Measurements from ENCODE around the gene STUM. TPM values are rescaled to one million over a fixed set of nuclear protein-coding genes. Genes with fewer than 3 reads are reported as not detected.

The STUM gene
- total RNA-seq, 3 donors from 2014 or later: 1.1 to 7.2 (median 2.2) TPM

- no peaks in the 10 kb centered on the region for H3K27me3 ChIP-seq
- intact Hi-C loops (cut with DNase I; ENCODE audit: low total_unique reads): no loop called here
- H3K36me3 ChIP-seq: no peaks in the 10 kb centered on the region
- TF ChIP-seq CTCF (IDR thresholded peaks at IDR 0.05) (no peak), POLR2AphosphoS5 (IDR thresholded peaks at IDR 0.05) (no peak)
- no peak for DNase-seq (ENCODE audit: low spot score in 2 of 2)
- H3K4me1 ChIP-seq: peaks cover 3 to 19% of the 10 kb centered on the region in 2 donors
- H3K9me3 ChIP-seq: no peaks in the 10 kb centered on the region
- H3K4me3 ChIP-seq: no peak overlapping the region
- H3K27ac ChIP-seq: no peak overlapping the region
Measured at GRCh38 chr1:226651041-226651731, 102.6 kb downstream of the STUM start.

GRCh38 chr1:226651732-226652105 lies 103.2 kb downstream of the STUM start:
- Histone ChIP-seq H3K36me3 (no peaks in the 10 kb centered on the region), H3K4me1 (peaks cover 3 to 24% of the 10 kb centered on the region in 2 donors), H3K27ac (no peak overlapping the region), H3K9me3 (no peaks in the 10 kb centered on the region), H3K4me3 (no peak overlapping the region), H3K27me3 (no peaks in the 10 kb centered on the region)
- DNase-seq (ENCODE audit: low spot score in 2 of 2): no peak
- intact Hi-C loops (cut with DNase I; ENCODE audit: low total_unique reads): no loop called here
- TF ChIP-seq CTCF (IDR thresholded peaks at IDR 0.05): no peak
- TF ChIP-seq POLR2AphosphoS5 (IDR thresholded peaks at IDR 0.05): no peak
- TF ChIP-seq POLR2A (IDR thresholded peaks at IDR 0.05): no peak

- Histone ChIP-seq H3K27me3 (no peaks in the 10 kb centered on the region), H3K4me1 (peaks cover 3 to 25% of the 10 kb centered on the region in 2 donors), H3K4me3 (no peak overlapping the region), H3K36me3 (no peaks in the 10 kb centered on the region), H3K27ac (no peak overlapping the region), H3K9me3 (no peaks in the 10 kb centered on the region)
- no peak for DNase-seq (ENCODE audit: low spot score in 2 of 2)
- intact Hi-C loops (cut with DNase I; ENCODE audit: low total_unique reads): no loop called here
- TF ChIP-seq CTCF (IDR thresholded peaks at IDR 0.05): no peak
- TF ChIP-seq POLR2A (IDR thresholded peaks at IDR 0.05): no peak
- no peak for TF ChIP-seq POLR2AphosphoS5 (IDR thresholded peaks at IDR 0.05)
Measured at GRCh38 chr1:226652613-226653012, 104.0 kb downstream of the STUM start.

- H3K27ac ChIP-seq: peak overlapping the region; percentile 56 to 83
- H3K36me3 ChIP-seq: no peaks in the 10 kb centered on the region
- H3K4me1 ChIP-seq: peaks cover 3 to 25% of the 10 kb centered on the region in 2 donors
- H3K4me3 ChIP-seq: no peak overlapping the region
- H3K27me3 ChIP-seq: no peaks in the 10 kb centered on the region
- TF ChIP-seq POLR2AphosphoS5 (IDR thresholded peaks at IDR 0.05): no peak
- TF ChIP-seq CTCF (IDR thresholded peaks at IDR 0.05): no peak
- no peak for TF ChIP-seq POLR2A (IDR thresholded peaks at IDR 0.05)
- intact Hi-C loops (cut with DNase I; ENCODE audit: low total_unique reads): no loop called here
- no peak for DNase-seq (ENCODE audit: low spot score in 2 of 2)
- no peaks in the 10 kb centered on the region for H3K9me3 ChIP-seq
Measured at GRCh38 chr1:226653311-226653921, 104.9 kb downstream of the STUM start.

GRCh38 chr1:226654046-226654667 lies 105.6 kb downstream of the STUM start:
- DNase-seq (ENCODE audit: low spot score in 2 of 2): no peak
- intact Hi-C loops (cut with DNase I; ENCODE audit: low total_unique reads): no loop called here
- Histone ChIP-seq H3K4me3 (no peak overlapping the region), H3K9me3 (no peaks in the 10 kb centered on the region), H3K4me1 (peaks cover 3 to 31% of the 10 kb centered on the region in 2 donors), H3K36me3 (no peaks in the 10 kb centered on the region), H3K27ac (peak overlapping the region; percentile 56 to 83), H3K27me3 (no peaks in the 10 kb centered on the region)
- TF ChIP-seq CTCF (IDR thresholded peaks at IDR 0.05) (no peak), POLR2A (IDR thresholded peaks at IDR 0.05) (no peak), POLR2AphosphoS5 (IDR thresholded peaks at IDR 0.05) (no peak)
